Measurements from ENCODE around the gene EFNA3. TPM values are rescaled to one million over a fixed set of nuclear protein-coding genes. Genes with fewer than 3 reads are reported as not detected.

The EFNA3 gene
- total and polyA plus RNA-seq, 9 of the 15 experiments (the other 6 are each of a cell fraction or from before 2014, with no cell fraction given) = 0.59 to 7.9 (median 4.7) TPM

- TF ChIP-seq AFF4 (CRISPR knock-in tag; IDR thresholded peaks at IDR 0.05) (peak; percentile 66; the same call in 1 of the 2 replicates), MTA3 (IDR thresholded peaks at IDR 0.05; ENCODE audit: borderline replicate concordance) (no peak; the same call in 1 of the 2 replicates), SMARCA4 (IDR thresholded peaks at IDR 0.05) (0 out of 2 replicates have a peak, but pooled peaks have one; percentile 29), ZNF318 (IDR thresholded peaks at IDR 0.05; ENCODE audit: borderline replicate concordance in 1 of 2, low read depth in 1 of 2) (0 out of 4 replicates have a peak, but pooled peaks of 1 of the 2 experiments have one; percentile 4), CBX8 (IDR thresholded peaks at IDR 0.05; ENCODE audit: borderline replicate concordance, extremely low read depth, low read depth, low read length, poor library complexity, severe bottlenecking) (no peak), TCF7L2 (IDR thresholded peaks at IDR 0.05; ENCODE audit: low read depth, low read length) (no peak), NR2C2 (CRISPR knock-in tag; IDR thresholded peaks at IDR 0.05) (no peak; the same call in 1 of the 2 replicates), NR2C2 (tag; IDR thresholded peaks at IDR 0.05) (peak; percentile 93), ESRRA (IDR thresholded peaks at IDR 0.05; ENCODE audit: borderline replicate concordance, low read depth) (peak; percentile 88; the same call in 1 of the 2 replicates), CREB1 (IDR thresholded peaks at IDR 0.05) (no peak; the same call in 1 of the 2 replicates), CREB1 (CRISPR knock-in tag; IDR thresholded peaks at IDR 0.05) (peak; percentile 45; the same call in 1 of the 2 replicates), ZNF584 (CRISPR knock-in tag; IDR thresholded peaks at IDR 0.05; ENCODE audit: low read depth) (no peak), ZNF224 (CRISPR knock-in tag; IDR thresholded peaks at IDR 0.05) (no peak), ZNF436 (CRISPR knock-in tag; IDR thresholded peaks at IDR 0.05) (no peak), RB1 (IDR thresholded peaks at IDR 0.05; ENCODE audit: low read depth) (0 out of 2 replicates have a peak, but pooled peaks have one; percentile 73)
Observed at GRCh38 chr1:155135415-155136028, 56.9 kb downstream of the EFNA3 start, which contains the start of gene SLC50A1 (continued).
